Lung (tissue), 12 donors: ENCODE results near the gene EYS. TPM values are rescaled to one million over a fixed set of nuclear protein-coding genes. Genes with fewer than 3 reads are reported as not detected.

Experiments
- ATAC-seq: fragments of 200-7000 bp; cut with Tn5 transposase; one replicate; pipeline ENCODE4 v1.9.1; 2020; ENCODE audit warnings: moderate number of reproducible peaks; ENCODE audit not compliant: insufficient read depth, low FRiP score
- DNase-seq, 3 donors: peaks; one replicate each; pipeline ENCODE4 v3.0.0-alpha.2; 2013 to 2017
- H3K27ac ChIP-seq, 2 donors: one replicate each; pipeline ENCODE4 v1.5.1; 2013; ENCODE audit warnings: mild to moderate bottlenecking in 2 of 2, moderate library complexity in 2 of 2, control low read depth in 1 of 2, inconsistent platforms in 1 of 2, low read depth in 1 of 2, low read length in 1 of 2
- H3K27me3 ChIP-seq, 3 donors: one replicate each; pipeline ENCODE4 v1.5.1; 2013; ENCODE audit warnings: low read length in 2 of 3; ENCODE audit not compliant: control insufficient read depth in 3 of 3, insufficient read depth in 3 of 3
- H3K36me3 ChIP-seq, 4 donors: one replicate each; pipeline ENCODE4 v1.5.1; 2013; ENCODE audit warnings: low read length in 4 of 4, mild to moderate bottlenecking in 1 of 4, moderate library complexity in 1 of 4; ENCODE audit not compliant: control insufficient read depth in 4 of 4, insufficient read depth in 4 of 4
- H3K4me1 ChIP-seq, 5 donors: one replicate each; pipeline ENCODE4 v1.5.1; 2013; ENCODE audit warnings: low read length in 5 of 5, mild to moderate bottlenecking in 2 of 5, moderate library complexity in 1 of 5; ENCODE audit not compliant: control insufficient read depth in 5 of 5, insufficient read depth in 5 of 5
- H3K4me3 ChIP-seq: one replicate; pipeline ENCODE4 v1.5.1; 2013; ENCODE audit warnings: mild to moderate bottlenecking, control low read depth, moderate library complexity
- H3K9ac ChIP-seq, 2 donors: one replicate each; pipeline ENCODE4 v1.5.1; 2013; ENCODE audit warnings: low read length in 2 of 2, control low read depth in 1 of 2; ENCODE audit not compliant: insufficient read depth in 1 of 2
- H3K9me3 ChIP-seq, 4 donors: one replicate each; pipeline ENCODE4 v1.5.1; 2013; ENCODE audit warnings: low read length in 3 of 4, mild to moderate bottlenecking in 1 of 4, moderate library complexity in 1 of 4; ENCODE audit not compliant: control insufficient read depth in 4 of 4, insufficient read depth in 3 of 4
- WGBS, 2 donors: extraction: QIAGEN DNeasy Blood & Tissue Kit; methylation state at CpG; one replicate each; pipeline ENCODE4 v1.1.7; 2013; 5-methylcytosine and 5-hydroxymethylcytosine counted together
- polyA plus RNA-seq, 2 donors: library from polyadenylated mRNA; stranded (reverse); fragments of 200-250 nt; gene quantifications; one replicate each; pipeline ENCODE4 v1.2.1, GENCODE V29; 2013
- total RNA-seq, 2 donors: library from RNA; depleted of rRNA in 1 of 2; stranded (reverse); fragments of >200 nt in 1 of 2; gene quantifications; one replicate each; pipeline ENCODE4 v1.2.1, GENCODE V29; 2014 to 2021
- TF ChIP-seq, protein P1 (sequence below): IDR thresholded peaks from 2 replicates; pipeline ENCODE4 v1.5.1; 2012; ENCODE audit warnings: mild to moderate bottlenecking; ENCODE audit errors: control extremely low read depth, extremely low read depth
- donor health status: control.
- donor health status: control.
- donor health status: Bipolar disorder and iron deficiency.
- donor health status: healthy.
- donor health status: DM: yes; HTN: yes; CAD: no.

EYS gene
- total and polyA plus RNA-seq, 4 donors, result 0.06 to 0.34 (median 0.12) TPM

DNA sequence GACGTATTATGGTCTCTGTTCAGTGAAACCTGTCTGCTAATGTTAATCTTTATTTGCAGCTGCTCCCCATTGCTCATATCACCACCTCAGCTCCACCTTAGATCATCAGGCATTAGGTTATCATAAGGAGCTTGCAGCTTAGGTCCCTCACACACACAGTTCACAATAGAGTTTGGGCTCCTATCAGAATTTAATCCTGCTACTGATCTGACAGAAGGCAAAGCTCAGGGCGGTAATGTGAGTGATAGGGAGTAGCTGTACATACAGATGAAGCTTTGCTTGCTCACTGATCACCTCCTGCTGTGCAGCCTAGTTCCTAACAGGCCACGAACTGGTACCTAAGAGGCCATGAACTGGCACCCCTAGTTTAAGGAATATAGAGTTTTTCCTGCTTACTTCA lies 989.7 kb downstream of the EYS start:
- ATAC-seq, result no peak
- Histone ChIP-seq H3K9ac (no peak overlapping the region), H3K9me3 (peaks cover 0 to 4% (median 0%) of the 10 kb centered on the region in 4 donors), H3K27ac (no peak overlapping the region), H3K4me1 (no peaks in the 10 kb centered on the region), H3K36me3 (no peaks in the 10 kb centered on the region), H3K27me3 (no peaks in the 10 kb centered on the region), H3K4me3 (no peak overlapping the region)
- DNase-seq, result no peak
- 89 to 94% methylated on average over 3 of the region's 3 CpGs for WGBS, 2 donors
- TF ChIP-seq, protein P1, sequence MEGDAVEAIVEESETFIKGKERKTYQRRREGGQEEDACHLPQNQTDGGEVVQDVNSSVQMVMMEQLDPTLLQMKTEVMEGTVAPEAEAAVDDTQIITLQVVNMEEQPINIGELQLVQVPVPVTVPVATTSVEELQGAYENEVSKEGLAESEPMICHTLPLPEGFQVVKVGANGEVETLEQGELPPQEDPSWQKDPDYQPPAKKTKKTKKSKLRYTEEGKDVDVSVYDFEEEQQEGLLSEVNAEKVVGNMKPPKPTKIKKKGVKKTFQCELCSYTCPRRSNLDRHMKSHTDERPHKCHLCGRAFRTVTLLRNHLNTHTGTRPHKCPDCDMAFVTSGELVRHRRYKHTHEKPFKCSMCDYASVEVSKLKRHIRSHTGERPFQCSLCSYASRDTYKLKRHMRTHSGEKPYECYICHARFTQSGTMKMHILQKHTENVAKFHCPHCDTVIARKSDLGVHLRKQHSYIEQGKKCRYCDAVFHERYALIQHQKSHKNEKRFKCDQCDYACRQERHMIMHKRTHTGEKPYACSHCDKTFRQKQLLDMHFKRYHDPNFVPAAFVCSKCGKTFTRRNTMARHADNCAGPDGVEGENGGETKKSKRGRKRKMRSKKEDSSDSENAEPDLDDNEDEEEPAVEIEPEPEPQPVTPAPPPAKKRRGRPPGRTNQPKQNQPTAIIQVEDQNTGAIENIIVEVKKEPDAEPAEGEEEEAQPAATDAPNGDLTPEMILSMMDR, result no peak

DNA sequence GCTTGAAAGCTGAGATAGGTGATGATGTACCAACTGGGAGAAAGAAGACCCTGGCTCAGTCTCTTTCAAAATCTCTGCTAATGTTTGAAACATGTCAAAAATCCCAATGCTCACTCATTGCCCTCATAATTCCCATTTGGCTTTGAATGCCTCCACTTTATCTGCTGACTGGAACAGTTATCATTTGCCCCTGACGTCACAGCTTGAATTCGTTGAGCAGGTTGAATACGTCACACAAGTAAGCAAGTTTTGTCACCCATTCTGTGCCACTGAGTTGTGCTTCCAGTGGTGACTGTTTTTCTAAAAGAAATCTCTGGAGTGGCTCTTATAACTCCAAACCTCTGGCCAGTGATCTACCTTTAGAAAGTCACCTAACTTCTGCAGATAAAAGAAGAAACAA lies 991.4 kb downstream of the EYS start:
- H3K9ac ChIP-seq, result no peak overlapping the region
- no peaks in the 10 kb centered on the region for H3K4me1 ChIP-seq
- TF ChIP-seq, protein P1, result no peak
- no peak overlapping the region for H3K4me3 ChIP-seq
- ATAC-seq, result no peak
- peaks cover 0 to 4% (median 0%) of the 10 kb centered on the region in 4 donors for H3K9me3 ChIP-seq
- no peaks in the 10 kb centered on the region for H3K27me3 ChIP-seq
- DNase-seq, result no peak
- H3K36me3 ChIP-seq, result no peaks in the 10 kb centered on the region
- H3K27ac ChIP-seq, result no peak overlapping the region
- WGBS, 2 donors, result 84 to 91% methylated on average over 3 of the region's 3 CpGs

DNA sequence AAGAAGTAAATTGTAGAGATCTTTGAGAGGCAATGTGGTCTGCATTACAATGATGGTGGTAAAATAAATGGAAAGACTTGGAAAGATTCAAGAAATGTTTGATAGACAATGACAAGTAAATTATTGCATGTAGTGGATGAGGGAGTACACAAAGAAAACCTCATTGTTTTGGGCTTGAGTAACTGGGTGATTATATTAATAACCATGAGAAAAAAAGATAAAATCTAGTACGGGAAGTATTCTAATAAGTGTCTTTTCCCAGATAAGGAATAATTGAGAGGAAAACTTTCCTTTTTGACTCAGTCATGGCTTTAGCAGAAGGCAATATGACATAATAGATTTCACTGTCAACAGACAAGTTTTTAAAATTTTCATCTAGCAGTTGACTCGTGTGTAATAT lies 993.0 kb downstream of the EYS start:
- Histone ChIP-seq H3K4me1 (no peaks in the 10 kb centered on the region), H3K9me3 (no peaks in the 10 kb centered on the region), H3K4me3 (no peak overlapping the region), H3K36me3 (no peaks in the 10 kb centered on the region), H3K27ac (no peak overlapping the region), H3K9ac (no peak overlapping the region), H3K27me3 (no peaks in the 10 kb centered on the region)
- 63 to 82% methylated on average over 2 of the region's 2 CpGs for WGBS, 2 donors
- DNase-seq (no peak), ATAC-seq (no peak)
- TF ChIP-seq, protein P1, result no peak

DNA sequence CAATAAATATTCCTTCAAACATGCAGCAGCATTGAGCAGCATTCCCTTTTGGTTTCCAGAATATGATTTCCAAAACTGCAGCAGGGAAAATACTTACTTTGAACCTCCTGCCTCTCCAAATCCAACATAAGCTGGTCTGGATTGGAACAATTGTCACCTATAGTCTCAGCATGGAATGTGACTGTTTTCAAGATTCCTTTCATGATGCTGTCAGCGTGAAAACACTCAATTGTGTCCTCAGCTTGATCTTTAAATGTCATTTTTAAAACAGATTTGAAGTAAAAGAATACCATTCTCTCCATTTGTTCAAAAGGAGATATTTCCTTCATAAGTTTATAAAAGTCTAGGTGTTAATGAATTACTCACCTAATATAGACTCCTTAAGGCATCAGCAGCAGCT lies 993.9 kb downstream of the EYS start:
- WGBS, 2 donors, result 79 to 88% methylated on average over 1 of the region's 1 CpG
- no peak for ATAC-seq
- Histone ChIP-seq H3K4me1 (no peaks in the 10 kb centered on the region), H3K9ac (no peak overlapping the region), H3K36me3 (no peaks in the 10 kb centered on the region), H3K27me3 (no peaks in the 10 kb centered on the region), H3K27ac (no peak overlapping the region), H3K4me3 (no peak overlapping the region), H3K9me3 (no peaks in the 10 kb centered on the region)
- DNase-seq, result no peak
- TF ChIP-seq, protein P1, result no peak
